H1 (cell line): ENCODE measurements around the gene LRP11. TPM values are rescaled to one million over a fixed set of nuclear protein-coding genes. Genes with fewer than 3 reads are reported as not detected.

Experiments
- CTCF ChIA-PET: fragments of 300-600 bp; sonication (Branson Sonifier 250); formaldehyde crosslinking; loops from one replicate; lab custom pipeline; 2021; ENCODE audit not compliant: partially characterized antibody; lab: Charles Lee
- POLR2A ChIA-PET: fragments of 300-600 bp; sonication (Branson Sonifier 250); formaldehyde crosslinking; loops from one replicate; lab custom pipeline; 2021; ENCODE audit warnings: inconsistent platforms; ENCODE audit not compliant: partially characterized antibody; lab: Charles Lee
- DNase-seq, 2 experiments: peaks; one replicate each; pipeline versions ENCODE4 v3.0.0 to v3.0.0-alpha.2; 2010 to 2022; ENCODE audit warnings: low spot score in 2 of 2, low read depth in 1 of 2, mixed read lengths in 1 of 2
- FAIRE-seq: peaks from 2 replicates; lab custom pipeline; 2011; peaks lifted over from hg19 to GRCh38; lab: Jason Lieb, UNC
- H2AFZ ChIP-seq: 2 replicates; pipeline ENCODE4 v1.8.1; 2012; ENCODE audit warnings: low read length, inconsistent platforms
- H2AK5ac ChIP-seq: 2 replicates; pipeline ENCODE4 v1.6.1; 2013; ENCODE audit warnings: low read depth, low read length
- H2BK120ac ChIP-seq: replicated peaks from 2 replicates; pipeline ENCODE3; 2013; ENCODE audit warnings: low read depth, low read length, inconsistent platforms
- H2BK12ac ChIP-seq: 2 replicates; pipeline ENCODE4 v1.6.1; 2013; ENCODE audit warnings: low read depth, low read length
- H2BK15ac ChIP-seq: 2 replicates; pipeline ENCODE4 v1.6.1; 2013; ENCODE audit warnings: low read length
- H2BK20ac ChIP-seq: 2 replicates; pipeline ENCODE4 v1.6.1; 2013; ENCODE audit warnings: low read length
- H2BK5ac ChIP-seq: 2 replicates; pipeline ENCODE4 v1.6.1; 2013; ENCODE audit warnings: low read depth, low read length
- H3K14ac ChIP-seq: 2 replicates; pipeline ENCODE4 v1.6.1; 2013; ENCODE audit warnings: inconsistent platforms; ENCODE audit not compliant: insufficient read length
- H3K18ac ChIP-seq: 2 replicates; pipeline ENCODE4 v1.6.1; 2013; ENCODE audit warnings: low read length; ENCODE audit errors: extremely low read depth
- H3K23ac ChIP-seq: 2 replicates; pipeline ENCODE4 v1.6.1; 2013; ENCODE audit warnings: inconsistent platforms; ENCODE audit not compliant: insufficient read length
- H3K23me2 ChIP-seq: 2 replicates; pipeline ENCODE4 v1.6.1; 2013; ENCODE audit warnings: low read depth, low read length
- H3K27ac ChIP-seq: 2 replicates; pipeline ENCODE4 v1.6.1; 2011; ENCODE audit warnings: low read depth, low read length, inconsistent platforms
- H3K27me3 ChIP-seq, 4 experiments: replicated peaks in 1 of 4; 1 replicate in 1 of 4; 2 replicates in 3 of 4; pipeline versions ENCODE4 v1.6.1 to v1.8.1; 2011 to 2013; ENCODE audit warnings: low read length in 3 of 4, mild to moderate bottlenecking in 3 of 4, inconsistent platforms in 2 of 4, mixed read lengths in 2 of 4, moderate library complexity in 1 of 4; ENCODE audit not compliant: control insufficient read depth in 3 of 4, insufficient read depth in 3 of 4; ENCODE audit errors: extremely low read depth in 1 of 4
- H3K36me3 ChIP-seq, 4 experiments: 2 replicates each; pipeline versions ENCODE4 v1.6.1 to v1.8.1; 2011 to 2013; ENCODE audit warnings: mild to moderate bottlenecking in 4 of 4, low read length in 3 of 4, moderate library complexity in 2 of 4, control low read depth in 1 of 4, inconsistent platforms in 1 of 4; ENCODE audit not compliant: insufficient read depth in 4 of 4, control insufficient read depth in 2 of 4
- H3K4ac ChIP-seq: replicated peaks from 2 replicates; pipeline ENCODE3; 2013; ENCODE audit warnings: low read length, low read depth, mixed read lengths, inconsistent platforms; ENCODE audit not compliant: insufficient read length
- H3K4me1 ChIP-seq, 4 experiments: replicated peaks in 1 of 4; 1 replicate in 1 of 4; 2 replicates in 3 of 4; pipeline versions ENCODE4 v1.6.1 to v1.8.1; 2011 to 2013; ENCODE audit warnings: low read length in 3 of 4, inconsistent platforms in 2 of 4, mixed read lengths in 1 of 4; ENCODE audit not compliant: insufficient read depth in 4 of 4, control insufficient read depth in 3 of 4
- H3K4me2 ChIP-seq, 2 experiments: 2 replicates each; pipeline versions ENCODE4 v1.6.1 to v1.8.1; 2011 to 2013; ENCODE audit warnings: low read depth in 2 of 2, low read length in 2 of 2, control low read depth in 1 of 2, inconsistent platforms in 1 of 2, mild to moderate bottlenecking in 1 of 2; ENCODE audit not compliant: insufficient read depth in 1 of 2
- H3K4me3 ChIP-seq, 4 experiments: fragments of 200-600, 300-600 bp in 1 of 4; sonication (generic), shearing (Covaris generic), sonication (Bioruptor Twin) in 1 of 4; 2 replicates each; pipeline versions ENCODE4 v1.5.1 to v1.8.1; 2011 to 2016; ENCODE audit warnings: low read length in 4 of 4, low read depth in 3 of 4, control low read depth in 2 of 4, inconsistent platforms in 2 of 4, mild to moderate bottlenecking in 2 of 4, mixed read lengths in 1 of 4, moderate library complexity in 1 of 4; ENCODE audit not compliant: insufficient read depth in 2 of 4; ENCODE audit errors: extremely low read depth in 1 of 4
- H3K56ac ChIP-seq: replicated peaks from 2 replicates; pipeline ENCODE3; 2013; ENCODE audit warnings: low read depth, mild to moderate bottlenecking, mixed read lengths, low read length, inconsistent platforms; ENCODE audit not compliant: insufficient read length
- H3K79me1 ChIP-seq: 2 replicates; pipeline ENCODE4 v1.6.1; 2013; ENCODE audit warnings: low read depth, low read length, control low read depth
- H3K79me2 ChIP-seq, 2 experiments: 2 replicates each; pipeline versions ENCODE4 v1.6.1 to v1.8.1; 2012 to 2013; ENCODE audit warnings: low read length in 2 of 2, mild to moderate bottlenecking in 2 of 2, inconsistent platforms in 1 of 2; ENCODE audit not compliant: insufficient read depth in 2 of 2, control insufficient read depth in 1 of 2
- H3K9ac ChIP-seq, 4 experiments: replicated peaks in 1 of 4; 1 replicate in 1 of 4; 2 replicates in 3 of 4; pipeline versions ENCODE4 v1.6.1 to v1.8.1; 2011 to 2013; ENCODE audit warnings: low read depth in 3 of 4, low read length in 3 of 4, control low read depth in 2 of 4, mild to moderate bottlenecking in 2 of 4, moderate library complexity in 2 of 4, inconsistent platforms in 1 of 4; ENCODE audit errors: extremely low read depth in 1 of 4
- H3K9me3 ChIP-seq, 2 experiments: 2 replicates each; pipeline versions ENCODE4 v1.6.1 to v1.8.1; 2012 to 2013; ENCODE audit warnings: mild to moderate bottlenecking in 2 of 2, moderate library complexity in 2 of 2, control low read depth in 1 of 2, inconsistent platforms in 1 of 2, low read depth in 1 of 2, low read length in 1 of 2, mixed read lengths in 1 of 2; ENCODE audit not compliant: insufficient read depth in 2 of 2
- H4K20me1 ChIP-seq, 2 experiments: replicated peaks in 1 of 2; 2 replicates each; pipeline versions ENCODE3 to v1.8.1; 2011 to 2013; ENCODE audit warnings: inconsistent platforms in 2 of 2, low read length in 2 of 2, mild to moderate bottlenecking in 1 of 2; ENCODE audit not compliant: insufficient read depth in 2 of 2, control insufficient read depth in 1 of 2
- H4K5ac ChIP-seq: 2 replicates; pipeline ENCODE4 v1.6.1; 2013; ENCODE audit warnings: low read length, low read depth, mixed read lengths, inconsistent platforms; ENCODE audit not compliant: insufficient read length
- H4K8ac ChIP-seq: 2 replicates; pipeline ENCODE4 v1.8.0; 2013; ENCODE audit warnings: mild to moderate bottlenecking, moderate library complexity, low read length, inconsistent platforms; ENCODE audit not compliant: insufficient read depth; ENCODE audit errors: extremely low read depth
- H4K91ac ChIP-seq: replicated peaks from 2 replicates; pipeline ENCODE3; 2013; ENCODE audit warnings: low read length, mixed read lengths, inconsistent platforms; ENCODE audit not compliant: insufficient read length
- BRCA1 ChIP-seq: IDR thresholded peaks from 2 replicates; pipeline ENCODE4 v1.6.1; 2012; ENCODE audit warnings: low read depth, low read length, improper control_type of control experiment
- CBX8 ChIP-seq: fragments of 300-800, 300-1000 bp; sonication (generic); IDR thresholded peaks from 2 replicates; pipeline ENCODE4 v1.7.1; 2016; ENCODE audit warnings: low read depth, low read length, borderline replicate concordance
- CEBPB ChIP-seq: IDR thresholded peaks from 2 replicates; pipeline ENCODE4 v1.6.1; 2012; ENCODE audit warnings: low read depth, low read length
- CHD1 ChIP-seq: IDR thresholded peaks from 2 replicates; pipeline ENCODE4 v1.6.1; 2012; ENCODE audit warnings: low read depth, low read length, improper control_type of control experiment
- CREB1 ChIP-seq: IDR thresholded peaks from 2 replicates; pipeline ENCODE4 v1.6.1; 2012; ENCODE audit warnings: inconsistent platforms
- EP300 ChIP-seq, 2 experiments: IDR thresholded peaks; 1 replicate in 1 of 2; 2 replicates in 1 of 2; pipeline ENCODE4 v1.6.1; 2011 to 2012; ENCODE audit warnings: low read depth in 2 of 2, low read length in 2 of 2, mild to moderate bottlenecking in 2 of 2, borderline replicate concordance in 1 of 2, inconsistent platforms in 1 of 2, moderate library complexity in 1 of 2
- JUND ChIP-seq: IDR thresholded peaks from 2 replicates; pipeline ENCODE4 v1.6.1; 2011; ENCODE audit warnings: mild to moderate bottlenecking, improper control_type of control experiment, low read length
- KDM1A ChIP-seq: fragments of 200-600, 300-600 bp; sonication (generic); IDR thresholded peaks from 2 replicates; pipeline ENCODE4 v1.7.1; 2016; ENCODE audit warnings: mild to moderate bottlenecking, low read length, borderline replicate concordance
- NANOG ChIP-seq: IDR thresholded peaks from 2 replicates; pipeline ENCODE4 v1.6.1; 2011; ENCODE audit warnings: low read length, low read depth, mild to moderate bottlenecking, inconsistent platforms; ENCODE audit not compliant: insufficient read depth, poor library complexity, severe bottlenecking
- POLR2A ChIP-seq, 2 experiments: IDR thresholded peaks; 1 replicate in 1 of 2; 2 replicates in 1 of 2; pipeline ENCODE4 v1.6.1; 2011; ENCODE audit warnings: low read depth in 2 of 2, low read length in 2 of 2, mild to moderate bottlenecking in 2 of 2; ENCODE audit errors: control extremely low read depth in 1 of 2
- RBBP5 ChIP-seq: IDR thresholded peaks from 2 replicates; pipeline ENCODE4 v1.7.1; 2012; ENCODE audit warnings: low read depth, mild to moderate bottlenecking, inconsistent platforms, low read length, moderate library complexity, borderline replicate concordance
- TCF12 ChIP-seq: IDR thresholded peaks from 2 replicates; pipeline ENCODE4 v1.6.1; 2011; ENCODE audit warnings: low read depth, mild to moderate bottlenecking, low read length
- ZNF274 ChIP-seq: IDR thresholded peaks from 2 replicates; pipeline ENCODE4 v1.7.0; 2012; ENCODE audit warnings: low read length, borderline replicate concordance; ENCODE audit errors: extremely low read depth
- WGBS, 2 experiments: shearing (Covaris generic) in 1 of 2; methylation state at CpG; one replicate each; pipeline versions ENCODE4 v1.1.6 to v1.1.7; 2013 to 2015; ENCODE audit warnings: low lambda C conversion rate in 2 of 2, mixed read lengths in 2 of 2, inconsistent platforms in 1 of 2, low coverage in 1 of 2, missing lambda C conversion rate in 1 of 2; ENCODE audit not compliant: insufficient replicate concordance in 2 of 2, insufficient coverage in 1 of 2, insufficient read length in 1 of 2; ENCODE audit errors: extremely low coverage in 1 of 2, missing lambda C conversion rate in 1 of 2; 5-methylcytosine and 5-hydroxymethylcytosine counted together
- polyA plus RNA-seq, 7 experiments: library from polyadenylated mRNA; depleted of rRNA in 3 of 7; stranded (reverse) in 5 of 7; unstranded in 2 of 7; fragments of >200 nt in 5 of 7; fragments of 200-250 nt in 2 of 7; gene quantifications; 1 replicate in 5 of 7; 2 replicates in 1 of 7; 4 replicates in 1 of 7; pipeline versions ENCODE4 v1.2.1 to v1.2.3, GENCODE V29; 2011 to 2013; ENCODE audit warnings: missing spikeins in 2 of 7, mixed read lengths in 2 of 7
- total RNA-seq: library from RNA; stranded (reverse); fragmentation: NEBNext Ultra II Directional; extraction: Animal tissue kit (Norgen Biotek cat#: 25700); gene quantifications from 2 replicates; pipeline ENCODE4 v1.2.1, GENCODE V29; 2021

LRP11 gene
- total and polyA plus RNA-seq, 2 of the 8 experiments (the other 6 are each of a cell fraction or from before 2014, with no cell fraction given): 11.0 to 20.0 TPM

- Histone ChIP-seq H3K79me1 (no peaks in the 10 kb centered on the region), H2BK12ac (no peak overlapping the region), H3K23ac (no peak overlapping the region), H3K18ac (no peak overlapping the region), H3K27me3 (no peaks in the 10 kb centered on the region), H4K5ac (no peak overlapping the region), H2BK120ac (no peak overlapping the region), H2AFZ (no peak overlapping the region), H4K20me1 (no peaks in the 10 kb centered on the region), H4K91ac (no peak overlapping the region), H3K4me2 (no peak overlapping the region), H3K36me3 (no peaks in the 10 kb centered on the region), H2BK15ac (no peak overlapping the region), H4K8ac (no peak overlapping the region), H3K23me2 (no peaks in the 10 kb centered on the region), H3K4ac (no peak overlapping the region), H3K56ac (no peak overlapping the region), H3K4me1 (no peaks in the 10 kb centered on the region), H3K9ac (no peak overlapping the region), H3K27ac (no peak overlapping the region), H2AK5ac (no peak overlapping the region), H3K4me3 (no peak overlapping the region), H3K9me3 (no peaks in the 10 kb centered on the region; a peak in 1 of 4 replicates), H3K79me2 (no peaks in the 10 kb centered on the region), H2BK5ac (no peak overlapping the region), H2BK20ac (no peak overlapping the region), H3K14ac (no peak overlapping the region)
- POLR2A ChIA-PET: no interaction called here
- no peak for FAIRE-seq
- CTCF ChIA-PET: interaction anchor here (1.2 kb wide), 1 partner anchor 67 kb away, joined by 3 read pairs; no protein-coding TSS in a partner anchor
- 86% methylated on average over 6 of the region's 6 CpGs; no CpG with 5 or more reads in 1 of the 2 experiments for WGBS, 2 experiments
- DNase-seq: no peak
- no peak for TF ChIP-seq RBBP5
- TF ChIP-seq JUND: no peak
- no peak for TF ChIP-seq CEBPB
- no peak for TF ChIP-seq CBX8
- no peak for TF ChIP-seq ZNF274
- TF ChIP-seq EP300 (IDR thresholded peaks at IDR 0.05; ENCODE audit: borderline replicate concordance in 1 of 2, low read depth in 2 of 2, low read length in 2 of 2): no peak
- no peak for TF ChIP-seq BRCA1
- TF ChIP-seq TCF12: no peak
- no peak for TF ChIP-seq CREB1
- TF ChIP-seq NANOG: no peak
- no peak for TF ChIP-seq CHD1
- TF ChIP-seq KDM1A: no peak
- no peak for TF ChIP-seq POLR2A (IDR thresholded peaks at IDR 0.05; ENCODE audit: control extremely low read depth in 1 of 2, low read depth in 2 of 2, low read length in 2 of 2)
Observed at GRCh38 chr6:149901444-149902140, 37.4 kb upstream of the LRP11 start.
